HG02571 (cell line): ENCODE data around the gene CHSY3.

Experiments used
- ATAC-seq: cut with Tn5 transposase; IDR thresholded peaks from one replicate; pipeline ENCODE4 v1.9.1; 2021; ENCODE audit warnings: mild to moderate bottlenecking, moderate library complexity; ENCODE audit not compliant: unreplicated experiment

The CHSY3 gene

GRCh38 chr5:129904102-129904666, at the start of gene CHSY3:
TSS of gene CHSY3 (plus strand) at chr5:129904465.
- ATAC-seq, result peak; percentile 60

- no peak for ATAC-seq
Observed at GRCh38 chr5:129856325-129856724, 47.9 kb upstream of the CHSY3 start.

- ATAC-seq, result no peak
Observed at GRCh38 chr5:129857116-129857515, 47.1 kb upstream of the CHSY3 start.

DNA sequence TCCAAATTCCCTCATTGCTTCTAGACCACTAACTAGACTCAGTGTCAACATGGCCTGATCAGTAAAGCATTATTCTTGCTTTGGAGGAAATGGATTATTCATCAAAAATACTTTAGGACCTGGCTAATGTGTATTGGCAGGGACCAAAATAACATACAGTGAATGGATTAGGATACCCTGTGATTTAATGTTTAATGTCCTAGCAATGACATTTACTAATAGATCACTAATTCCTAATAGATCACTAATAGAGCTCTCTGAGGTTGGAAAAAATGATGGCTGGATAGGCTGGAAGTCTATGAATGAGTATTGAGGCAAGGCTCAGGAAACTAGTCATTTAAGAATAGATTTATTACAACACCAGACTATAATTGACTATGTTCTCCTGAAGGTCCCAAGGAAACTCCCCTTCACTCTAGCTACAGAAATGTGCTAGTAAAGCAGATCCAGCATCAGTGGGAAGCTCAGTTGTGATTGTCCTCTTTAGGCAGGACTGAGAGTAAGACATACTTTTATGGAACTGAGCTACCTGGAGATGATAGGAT, 46.1 kb upstream of the CHSY3 start:
- ATAC-seq, result no peak

GRCh38 chr5:129884322-129884721, 19.9 kb upstream of the CHSY3 start:
- no peak for ATAC-seq

GRCh38 chr5:129899454-129899853, 4.8 kb upstream of the CHSY3 start:
- ATAC-seq, result no peak

DNA sequence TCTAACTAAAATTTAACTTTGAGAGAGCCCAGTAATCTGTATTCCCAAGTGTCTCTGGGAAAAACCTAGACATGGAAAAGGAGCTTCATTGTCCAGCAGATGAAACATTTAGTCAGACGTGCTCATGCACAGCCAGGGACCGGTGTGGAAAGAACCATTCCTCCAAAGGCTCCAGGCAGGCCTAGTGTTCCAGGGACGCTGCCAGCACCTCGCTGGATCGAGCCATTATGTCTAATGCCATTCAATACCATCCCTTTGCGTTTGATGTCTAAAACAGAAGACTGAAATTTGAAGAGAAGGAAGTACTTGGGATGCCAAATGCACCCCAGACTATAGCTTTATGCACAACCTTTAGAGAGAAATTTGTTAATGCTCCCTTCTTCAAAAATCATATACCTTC, 1.4 kb upstream of the CHSY3 start:
- ATAC-seq, result no peak

GRCh38 chr5:129903466-129904101, 681 bp upstream of the CHSY3 start:
- ATAC-seq, result no peak

DNA sequence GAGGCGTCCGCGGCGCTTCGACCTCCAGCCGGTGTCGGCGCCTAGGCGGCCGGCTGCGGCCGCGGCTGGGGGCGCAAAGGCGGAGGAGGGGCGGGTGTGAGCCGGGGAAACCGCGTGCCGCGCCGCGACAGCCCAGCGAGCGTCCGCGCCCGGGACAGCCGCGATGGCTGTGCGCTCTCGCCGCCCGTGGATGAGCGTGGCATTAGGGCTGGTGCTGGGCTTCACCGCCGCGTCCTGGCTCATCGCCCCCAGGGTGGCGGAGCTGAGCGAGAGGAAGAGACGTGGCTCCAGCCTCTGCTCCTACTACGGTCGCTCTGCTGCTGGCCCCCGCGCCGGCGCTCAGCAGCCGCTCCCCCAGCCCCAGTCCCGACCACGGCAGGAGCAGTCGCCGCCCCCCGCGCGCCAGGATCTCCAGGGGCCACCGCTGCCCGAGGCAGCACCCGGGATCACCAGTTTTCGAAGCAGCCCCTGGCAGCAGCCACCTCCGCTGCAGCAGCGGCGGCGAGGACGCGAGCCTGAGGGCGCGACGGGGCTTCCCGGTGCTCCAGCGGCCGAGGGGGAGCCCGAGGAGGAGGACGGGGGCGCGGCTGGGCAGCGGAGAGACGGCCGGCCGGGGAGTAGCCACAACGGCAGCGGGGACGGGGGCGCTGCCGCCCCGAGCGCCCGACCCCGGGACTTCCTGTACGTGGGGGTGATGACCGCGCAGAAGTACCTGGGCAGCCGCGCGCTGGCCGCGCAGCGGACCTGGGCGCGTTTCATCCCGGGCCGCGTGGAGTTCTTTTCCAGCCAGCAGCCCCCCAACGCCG, 605 bp downstream of the CHSY3 start:
- ATAC-seq, result peak; percentile 34

DNA sequence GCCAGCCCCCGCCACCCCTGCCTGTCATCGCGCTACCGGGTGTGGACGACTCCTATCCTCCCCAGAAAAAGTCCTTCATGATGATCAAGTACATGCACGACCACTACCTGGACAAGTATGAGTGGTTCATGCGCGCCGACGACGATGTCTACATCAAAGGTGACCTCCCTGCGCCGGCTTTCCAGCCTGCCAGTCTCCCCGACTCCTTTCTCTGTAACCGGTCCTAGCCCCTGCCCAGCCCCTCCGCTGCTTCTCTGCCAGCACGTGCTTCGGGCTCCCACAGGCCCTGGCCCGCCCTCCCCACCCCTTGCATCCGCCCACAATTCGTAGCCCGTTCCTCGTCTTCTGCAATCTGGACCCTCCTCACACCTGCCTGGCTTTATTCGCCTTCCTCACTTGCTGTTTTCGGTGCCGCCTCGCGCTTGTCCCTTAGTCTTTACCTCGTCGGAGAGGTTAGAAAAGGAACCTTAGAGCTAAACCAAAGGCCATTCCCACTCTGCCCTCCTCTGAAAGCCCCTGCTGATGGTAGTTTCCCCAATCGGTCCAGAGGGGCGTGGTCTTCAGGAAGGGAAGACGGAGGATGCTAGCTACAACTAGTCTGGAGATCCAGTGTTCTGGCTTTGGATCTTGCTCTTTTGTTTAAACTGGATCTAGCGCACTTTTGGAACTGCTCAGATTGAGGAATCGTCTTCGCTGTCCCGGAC, 1.4 kb downstream of the CHSY3 start:
- ATAC-seq, result no peak

DNA sequence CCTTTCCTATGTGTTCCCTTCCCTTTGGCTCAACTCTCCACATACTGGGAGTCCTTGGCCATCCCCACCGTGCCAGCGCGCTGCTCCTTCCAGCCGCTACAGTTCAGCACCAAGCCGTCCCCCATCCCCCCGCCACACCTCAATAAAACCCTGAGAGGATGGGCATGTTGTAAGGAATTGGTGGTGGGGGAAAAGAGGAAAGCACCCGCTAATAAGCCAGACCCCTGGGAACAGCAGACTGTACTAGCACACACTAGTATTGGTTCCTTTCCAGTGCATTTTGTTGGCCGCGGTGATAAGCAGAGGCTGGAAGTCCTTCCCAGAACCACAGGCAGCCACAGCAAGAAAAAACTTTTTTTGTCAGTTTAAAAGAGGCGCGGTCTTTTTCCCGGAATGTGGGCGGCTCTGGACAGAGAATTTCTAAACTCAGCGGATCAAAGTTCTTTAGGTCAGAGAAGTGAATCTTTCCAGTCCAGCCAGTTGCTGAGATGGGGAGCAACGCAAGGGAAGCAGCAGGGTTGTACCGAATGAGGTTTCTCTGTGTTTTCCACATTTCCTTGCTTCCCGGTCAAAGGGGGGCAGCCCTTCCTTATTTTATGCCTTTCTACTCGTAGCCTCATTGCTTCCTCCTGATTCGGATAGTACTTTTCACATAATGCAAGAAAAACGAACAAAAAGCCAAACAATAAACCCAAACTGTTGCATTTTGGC, 2.1 kb downstream of the CHSY3 start:
- ATAC-seq, result no peak

- ATAC-seq, result no peak
Observed at GRCh38 chr5:129909225-129909624, 5.0 kb downstream of the CHSY3 start.

- ATAC-seq, result no peak
Observed at GRCh38 chr5:129912601-129913255, 8.5 kb downstream of the CHSY3 start.

DNA sequence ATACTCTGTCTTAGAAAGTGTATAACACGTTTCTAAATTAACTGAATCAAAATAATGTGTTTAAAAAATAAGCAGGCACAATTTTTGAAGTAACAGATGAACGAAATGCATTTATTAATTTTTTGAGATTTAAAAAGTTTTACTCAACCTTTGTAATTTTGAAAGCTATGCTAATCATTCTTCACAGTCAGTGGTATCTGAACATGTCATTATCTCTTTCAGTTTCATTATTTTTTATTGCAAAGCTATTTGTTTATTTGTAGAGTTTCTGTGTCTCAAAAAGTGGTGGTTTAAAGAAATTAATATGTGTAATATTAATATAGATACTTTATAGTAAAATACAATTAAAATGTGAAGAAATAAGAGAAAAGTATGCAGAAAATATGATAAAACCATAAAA, 11.2 kb downstream of the CHSY3 start:
- ATAC-seq, result no peak

GRCh38 chr5:129917224-129917623, 13.0 kb downstream of the CHSY3 start:
- ATAC-seq, result no peak

DNA sequence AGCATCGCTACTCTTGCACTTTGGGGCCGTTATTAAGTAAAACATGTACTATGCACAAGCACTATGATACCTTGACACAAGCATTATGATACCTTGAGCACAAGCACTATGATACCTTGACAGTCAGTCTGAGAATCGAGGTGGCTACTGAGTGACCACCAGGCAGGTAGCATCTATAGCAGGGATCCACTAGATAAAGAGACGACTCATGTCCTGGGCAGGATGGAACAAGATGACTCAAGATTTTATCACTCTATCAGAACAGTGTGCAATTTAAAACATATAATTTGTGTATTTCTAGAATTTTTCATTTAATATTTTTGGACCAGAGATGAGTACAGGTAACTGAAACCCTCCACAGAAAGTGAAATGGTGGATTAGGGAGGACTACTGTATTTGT, 16.9 kb downstream of the CHSY3 start:
- no peak for ATAC-seq

GRCh38 chr5:129930221-129930620, 26.0 kb downstream of the CHSY3 start:
- no peak for ATAC-seq

DNA sequence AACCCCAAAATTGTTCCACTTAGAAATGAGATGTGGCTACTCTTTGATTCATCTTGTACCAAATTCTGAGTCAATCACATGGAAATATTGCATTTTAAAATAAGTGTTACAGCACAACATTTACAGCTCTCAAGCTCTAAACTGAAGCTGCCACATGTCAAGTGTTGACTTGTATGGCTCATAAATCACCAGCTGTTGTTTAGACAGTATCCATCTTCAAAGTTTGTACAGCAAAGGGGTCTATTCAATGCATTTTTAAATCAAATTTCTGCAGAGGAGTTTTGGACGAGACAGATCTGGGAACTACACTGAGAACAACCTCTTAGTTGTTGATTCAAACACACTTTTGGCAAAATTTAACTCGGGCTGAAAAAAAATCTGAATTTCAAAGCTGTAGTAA, 31.4 kb downstream of the CHSY3 start:
- ATAC-seq, result no peak

DNA sequence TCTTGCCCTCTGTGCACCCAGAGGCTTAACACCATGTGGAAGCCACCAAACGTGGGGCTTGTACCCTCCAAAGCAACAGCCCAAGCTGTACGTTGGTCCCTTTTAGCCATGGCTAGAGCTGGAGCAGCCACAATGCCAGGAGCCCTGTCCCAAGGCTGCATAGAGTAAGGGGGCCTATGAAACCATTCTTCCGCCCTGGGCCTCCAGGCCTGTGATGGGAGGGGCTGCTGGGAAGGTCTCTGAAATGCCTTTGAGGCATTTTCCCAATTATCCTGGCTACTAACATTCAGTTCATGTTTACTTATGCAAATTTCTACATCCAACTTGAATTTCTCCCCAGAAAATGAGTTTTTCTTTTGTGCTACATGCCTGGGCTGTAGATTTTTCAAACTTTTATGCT, 33.8 kb downstream of the CHSY3 start:
- ATAC-seq, result no peak

- ATAC-seq, result no peak
Observed at GRCh38 chr5:129943936-129944335, 39.7 kb downstream of the CHSY3 start.
